OCI-LY7 (cell line): ENCODE data around the gene EPHA6.

Source experiments
- CTCF ChIP-seq: fragments of 200-600 bp; sonication (generic); conservative IDR thresholded peaks from 2 replicates; pipeline ENCODE4 v1.5.1; 2014; ENCODE audit warnings: mild to moderate bottlenecking, antibody characterized with exemption, low read length, moderate library complexity, mixed read lengths
- EZH2phosphoT487 ChIP-seq: fragments of 200-600 bp; sonication (generic); IDR thresholded peaks from 2 replicates; pipeline ENCODE4 v1.6.1; 2018; ENCODE audit warnings: low read depth, borderline replicate concordance, mild to moderate bottlenecking, mixed run types, antibody characterized with exemption, low read length, moderate library complexity, mixed read lengths

GRCh38 chr3:97066531-97066930 is 252.1 kb downstream of the EPHA6 start:
- TF ChIP-seq CTCF (no peak), EZH2phosphoT487 (no peak)
